K562 (cell line): ENCODE measurements around the gene DMGDH.

Experiments
- ASH1L ChIP-seq: fragments of 450-650 bp; IDR thresholded peaks from 2 replicates; pipeline ENCODE4 v1.6.1; 2018; ENCODE audit warnings: borderline replicate concordance, mild to moderate bottlenecking, low read depth; ENCODE audit not compliant: partially characterized antibody
- EP300 ChIP-seq: IDR thresholded peaks from 2 replicates; pipeline ENCODE4 v1.6.1; 2012; ENCODE audit warnings: low read length, improper control_type of control experiment
- ZNF311 ChIP-seq: fragments of 250-450 bp; sonication (Bioruptor Pico); IDR thresholded peaks from 2 replicates; pipeline ENCODE4 v1.4.0; 2020; ENCODE audit warnings: mild to moderate bottlenecking, moderate library complexity
- TF ChIP-seq, protein P1 (sequence below): sonication (generic); formaldehyde crosslinking; IDR thresholded peaks from 2 replicates; pipeline ENCODE4 v1.8.0; 2022; ENCODE audit warnings: mild to moderate bottlenecking, low read depth, missing genetic modification reagents

DNA sequence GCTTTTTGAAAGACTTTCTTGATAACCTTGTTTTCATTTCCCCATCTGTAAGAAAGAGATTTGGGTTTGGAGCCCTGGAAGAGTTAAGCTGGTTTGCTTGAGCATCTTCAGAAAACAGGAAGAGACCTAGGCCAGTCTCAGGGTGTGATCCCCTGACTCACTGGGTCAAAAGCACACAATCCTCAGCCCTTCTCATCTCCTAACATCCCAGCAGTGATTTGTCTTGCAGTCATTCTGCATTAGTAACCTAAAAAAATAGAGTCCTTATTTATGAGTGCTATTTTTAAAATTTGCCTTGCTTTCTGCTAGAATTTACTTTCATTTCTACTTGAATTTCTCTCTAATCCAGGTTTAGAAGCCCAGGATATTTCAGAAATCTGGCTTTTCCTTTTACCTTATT is 68.0 kb downstream of the DMGDH start:
- TF ChIP-seq, protein P1, sequence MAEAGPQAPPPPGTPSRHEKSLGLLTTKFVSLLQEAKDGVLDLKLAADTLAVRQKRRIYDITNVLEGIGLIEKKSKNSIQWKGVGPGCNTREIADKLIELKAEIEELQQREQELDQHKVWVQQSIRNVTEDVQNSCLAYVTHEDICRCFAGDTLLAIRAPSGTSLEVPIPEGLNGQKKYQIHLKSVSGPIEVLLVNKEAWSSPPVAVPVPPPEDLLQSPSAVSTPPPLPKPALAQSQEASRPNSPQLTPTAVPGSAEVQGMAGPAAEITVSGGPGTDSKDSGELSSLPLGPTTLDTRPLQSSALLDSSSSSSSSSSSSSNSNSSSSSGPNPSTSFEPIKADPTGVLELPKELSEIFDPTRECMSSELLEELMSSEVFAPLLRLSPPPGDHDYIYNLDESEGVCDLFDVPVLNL (CRISPR knock-in tag): no peak
- no peak for TF ChIP-seq ASH1L
- TF ChIP-seq ZNF311 (CRISPR knock-in tag): no peak
- TF ChIP-seq EP300: no peak
